ENCODE results near the gene AP3D1.

- no peak for TF ChIP-seq POLR2A (IDR thresholded peaks at IDR 0.05)
- no peak for TF ChIP-seq CTCF (IDR thresholded peaks at IDR 0.05)
- no peak for TF ChIP-seq POLR2AphosphoS5 (IDR thresholded peaks at IDR 0.05)
Measured at GRCh38 chr19:2199215-2199614, 47.8 kb upstream of the AP3D1 start.
